ENCODE measurements around the gene ZNF423.

The ZNF423 gene

DNA sequence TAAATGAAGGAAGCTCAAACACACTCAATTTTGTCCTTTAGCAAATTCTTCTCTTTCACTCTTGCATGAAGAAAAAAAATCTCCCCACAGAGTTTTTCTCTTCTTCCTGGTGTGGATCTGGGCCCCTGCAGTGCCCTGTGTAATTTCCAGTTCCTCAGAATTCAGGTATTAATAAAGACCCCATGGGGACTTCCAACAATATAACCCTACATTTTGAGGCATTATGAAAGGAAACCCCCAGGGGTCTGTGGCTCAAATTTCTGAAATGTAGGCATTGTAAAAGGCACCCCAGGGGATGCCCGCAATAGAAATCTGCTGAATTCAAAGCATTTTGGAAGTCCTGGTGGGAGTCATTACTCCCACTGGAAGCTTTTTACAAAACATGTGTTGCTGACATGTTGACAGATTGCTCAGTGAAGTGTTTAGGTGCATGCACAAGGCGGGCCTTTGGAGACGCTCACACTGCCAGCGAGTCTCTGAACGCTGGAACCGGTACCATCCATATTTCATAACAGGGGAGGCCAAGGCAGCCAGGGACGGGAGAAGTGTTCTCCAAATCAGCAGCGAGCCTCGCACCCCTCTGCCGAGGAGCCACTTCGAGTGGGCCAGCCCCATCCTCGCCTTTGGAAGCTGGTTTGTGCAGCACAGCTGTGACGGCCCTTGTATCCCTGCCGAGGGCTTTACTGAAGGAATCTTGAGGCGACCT is 154.0 kb downstream of the ZNF423 start:
- Histone ChIP-seq H3K9ac (ENCODE audit: low read length) (no peak overlapping the region), H3K36me3 (replicated peaks; ENCODE audit: insufficient read depth, low read length) (no peaks in the 10 kb centered on the region), H3F3A (ENCODE audit: insufficient read depth, low read length) (no peaks in the 10 kb centered on the region), H3K9me2 (replicated peaks; ENCODE audit: insufficient read depth, low read length) (no peaks in the 10 kb centered on the region), H3K27me3 (replicated peaks; ENCODE audit: insufficient read depth, low read length) (peaks cover 20% of the 10 kb centered on the region), H3K79me2 (ENCODE audit: low read length) (no peaks in the 10 kb centered on the region), H2AFZ (ENCODE audit: low read length) (no peak overlapping the region), H4K20me1 (ENCODE audit: insufficient read depth, low read length) (no peaks in the 10 kb centered on the region), H3K27ac (ENCODE audit: low read length) (no peak overlapping the region), H3K4me2 (ENCODE audit: low read depth, low read length) (no peak overlapping the region), H3K4me3 (ENCODE audit: low read length) (no peak overlapping the region), H3K9me3 (replicated peaks; ENCODE audit: insufficient read depth, low read length) (no peaks in the 10 kb centered on the region), H3K4me1 (ENCODE audit: low read length) (peaks cover 5% of the 10 kb centered on the region)
- no peak for DNase-seq
- TF ChIP-seq EZH2 (optimal IDR thresholded peaks at IDR 0.05; ENCODE audit: low read depth, low read length), result no peak
- no peak for TF ChIP-seq EZH2phosphoT487 (IDR thresholded peaks at IDR 0.05; ENCODE audit: low read length)
- TF ChIP-seq, protein P1, sequence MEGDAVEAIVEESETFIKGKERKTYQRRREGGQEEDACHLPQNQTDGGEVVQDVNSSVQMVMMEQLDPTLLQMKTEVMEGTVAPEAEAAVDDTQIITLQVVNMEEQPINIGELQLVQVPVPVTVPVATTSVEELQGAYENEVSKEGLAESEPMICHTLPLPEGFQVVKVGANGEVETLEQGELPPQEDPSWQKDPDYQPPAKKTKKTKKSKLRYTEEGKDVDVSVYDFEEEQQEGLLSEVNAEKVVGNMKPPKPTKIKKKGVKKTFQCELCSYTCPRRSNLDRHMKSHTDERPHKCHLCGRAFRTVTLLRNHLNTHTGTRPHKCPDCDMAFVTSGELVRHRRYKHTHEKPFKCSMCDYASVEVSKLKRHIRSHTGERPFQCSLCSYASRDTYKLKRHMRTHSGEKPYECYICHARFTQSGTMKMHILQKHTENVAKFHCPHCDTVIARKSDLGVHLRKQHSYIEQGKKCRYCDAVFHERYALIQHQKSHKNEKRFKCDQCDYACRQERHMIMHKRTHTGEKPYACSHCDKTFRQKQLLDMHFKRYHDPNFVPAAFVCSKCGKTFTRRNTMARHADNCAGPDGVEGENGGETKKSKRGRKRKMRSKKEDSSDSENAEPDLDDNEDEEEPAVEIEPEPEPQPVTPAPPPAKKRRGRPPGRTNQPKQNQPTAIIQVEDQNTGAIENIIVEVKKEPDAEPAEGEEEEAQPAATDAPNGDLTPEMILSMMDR (IDR thresholded peaks at IDR 0.05; ENCODE audit: low read length), result no peak

DNA sequence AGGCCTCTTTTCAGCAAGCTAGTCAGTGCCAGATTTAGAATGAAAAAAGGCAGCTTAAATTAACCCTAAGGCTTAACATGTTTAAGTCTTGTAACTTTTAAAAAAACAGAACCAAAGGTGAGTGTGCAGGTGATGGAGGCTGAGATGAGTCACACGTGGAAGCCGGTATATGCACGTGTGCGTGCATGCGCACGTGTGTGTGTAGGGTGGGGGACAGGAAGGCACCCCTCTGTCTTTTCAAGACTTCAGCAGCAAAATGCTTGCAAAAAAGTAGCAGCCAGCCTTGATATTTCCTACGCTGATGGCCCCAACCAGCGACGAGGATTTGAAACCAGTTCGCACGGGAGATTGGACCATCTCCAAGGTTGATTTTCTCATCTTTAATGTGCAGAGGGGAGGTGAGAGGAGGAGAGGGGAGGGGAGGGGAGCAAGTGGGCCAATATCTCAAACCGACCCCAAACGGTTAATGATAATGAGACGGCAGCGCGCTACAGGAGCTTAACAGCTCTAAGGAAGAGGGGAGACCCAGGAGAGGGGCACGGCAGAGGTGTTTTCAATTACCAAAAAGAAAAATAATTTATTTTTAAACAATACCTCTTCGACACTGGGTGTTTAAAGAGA is 154.7 kb downstream of the ZNF423 start:
- TF ChIP-seq, protein P1 (IDR thresholded peaks at IDR 0.05; ENCODE audit: low read length), result no peak
- TF ChIP-seq EZH2phosphoT487 (IDR thresholded peaks at IDR 0.05; ENCODE audit: low read length) (no peak), EZH2 (optimal IDR thresholded peaks at IDR 0.05; ENCODE audit: low read depth, low read length) (no peak)
- H3K27me3 ChIP-seq (replicated peaks; ENCODE audit: insufficient read depth, low read length), result peaks cover 20% of the 10 kb centered on the region
- H3F3A ChIP-seq (ENCODE audit: insufficient read depth, low read length), result no peaks in the 10 kb centered on the region
- H3K9ac ChIP-seq (ENCODE audit: low read length), result no peak overlapping the region
- H3K79me2 ChIP-seq (ENCODE audit: low read length), result no peaks in the 10 kb centered on the region
- H3K4me2 ChIP-seq (ENCODE audit: low read depth, low read length), result no peak overlapping the region
- H4K20me1 ChIP-seq (ENCODE audit: insufficient read depth, low read length), result no peaks in the 10 kb centered on the region
- peaks cover 5% of the 10 kb centered on the region for H3K4me1 ChIP-seq (ENCODE audit: low read length)
- H2AFZ ChIP-seq (ENCODE audit: low read length), result no peak overlapping the region
- H3K36me3 ChIP-seq (replicated peaks; ENCODE audit: insufficient read depth, low read length), result no peaks in the 10 kb centered on the region
- H3K4me3 ChIP-seq (ENCODE audit: low read length), result no peak overlapping the region
- H3K9me2 ChIP-seq (replicated peaks; ENCODE audit: insufficient read depth, low read length), result no peaks in the 10 kb centered on the region
- H3K27ac ChIP-seq (ENCODE audit: low read length), result no peak overlapping the region
- no peak for DNase-seq
- no peaks in the 10 kb centered on the region for H3K9me3 ChIP-seq (replicated peaks; ENCODE audit: insufficient read depth, low read length)

DNA sequence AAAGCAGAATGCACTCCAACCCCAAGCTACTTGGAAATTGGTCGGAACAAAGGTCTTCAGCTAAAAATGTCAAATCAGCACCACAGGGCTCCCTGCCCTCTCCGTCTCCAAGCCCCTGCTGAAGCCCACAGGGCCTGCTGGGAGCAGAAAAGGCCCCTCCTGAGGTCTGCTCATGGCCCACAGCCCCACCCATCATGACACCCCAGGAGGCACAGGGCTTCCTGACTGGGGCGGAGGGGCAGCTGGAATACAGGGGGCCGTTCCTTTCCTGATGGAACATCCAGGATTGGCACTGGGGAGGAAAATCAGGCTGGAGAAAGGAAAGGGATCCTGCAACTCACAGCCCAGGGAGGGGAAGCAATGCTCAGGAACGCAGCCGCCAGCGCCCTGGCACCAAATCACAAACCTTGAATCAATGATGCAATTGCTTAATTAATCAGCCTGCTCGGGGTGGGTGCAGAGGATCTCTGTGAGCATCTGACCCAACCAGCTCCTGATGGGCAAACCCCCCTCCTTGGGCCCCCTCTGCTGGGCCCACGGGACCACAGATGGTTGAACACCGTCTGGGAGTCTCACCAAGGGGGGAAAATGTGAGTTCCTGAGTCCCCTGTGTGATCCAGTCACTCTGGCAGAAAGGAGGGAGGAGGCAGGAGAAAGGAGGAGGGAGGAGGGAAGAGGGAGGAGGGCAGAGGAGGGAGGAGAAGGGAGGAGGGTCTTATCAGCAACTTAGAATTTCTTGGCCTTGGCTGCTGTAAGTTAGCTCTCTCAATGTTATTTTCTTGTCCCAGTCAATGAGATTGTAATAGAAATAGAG is 155.5 kb downstream of the ZNF423 start:
- Histone ChIP-seq H3F3A (ENCODE audit: insufficient read depth, low read length) (no peaks in the 10 kb centered on the region), H3K4me3 (ENCODE audit: low read length) (no peak overlapping the region), H3K79me2 (ENCODE audit: low read length) (no peaks in the 10 kb centered on the region), H3K27ac (ENCODE audit: low read length) (no peak overlapping the region), H3K4me2 (ENCODE audit: low read depth, low read length) (no peak overlapping the region), H3K36me3 (replicated peaks; ENCODE audit: insufficient read depth, low read length) (no peaks in the 10 kb centered on the region), H4K20me1 (ENCODE audit: insufficient read depth, low read length) (no peaks in the 10 kb centered on the region), H3K27me3 (replicated peaks; ENCODE audit: insufficient read depth, low read length) (peaks cover 20% of the 10 kb centered on the region), H3K4me1 (ENCODE audit: low read length) (peaks cover 5% of the 10 kb centered on the region), H3K9me2 (replicated peaks; ENCODE audit: insufficient read depth, low read length) (no peaks in the 10 kb centered on the region), H3K9me3 (replicated peaks; ENCODE audit: insufficient read depth, low read length) (no peaks in the 10 kb centered on the region), H2AFZ (ENCODE audit: low read length) (no peak overlapping the region), H3K9ac (ENCODE audit: low read length) (no peak overlapping the region)
- DNase-seq, result no peak
- no peak for TF ChIP-seq EZH2 (optimal IDR thresholded peaks at IDR 0.05; ENCODE audit: low read depth, low read length)
- TF ChIP-seq, protein P1 (IDR thresholded peaks at IDR 0.05; ENCODE audit: low read length), result no peak
- no peak for TF ChIP-seq EZH2phosphoT487 (IDR thresholded peaks at IDR 0.05; ENCODE audit: low read length)

Measured in MM.1S (cell line).